Lower leg skin (tissue), 4 donors: ENCODE measurements around the gene GAK. TPM values are rescaled to one million over a fixed set of nuclear protein-coding genes. Genes with fewer than 3 reads are reported as not detected.

Source experiments
- DNase-seq, 2 donors: peaks; one replicate each; pipeline ENCODE4 v3.0.0-alpha.2; 2019; ENCODE audit warnings: low spot score in 2 of 2
- H3K4me3 ChIP-seq: fragments of 200-600 bp; sonication (generic); 2 replicates; pipeline ENCODE4 v1.5.1; 2017; ENCODE audit warnings: mild to moderate bottlenecking, low read depth; ENCODE audit not compliant: poor library complexity, severe bottlenecking
- CTCF ChIP-seq, 3 donors: fragments of 450-650 bp; IDR thresholded peaks; one replicate each; pipeline ENCODE4 v1.5.1; 2016; ENCODE audit warnings: antibody characterized with exemption in 3 of 3, mild to moderate bottlenecking in 3 of 3, moderate library complexity in 2 of 3
- POLR2A ChIP-seq, 2 donors: fragments of 450-650 bp; IDR thresholded peaks; one replicate each; pipeline ENCODE4 v1.6.1; 2016 to 2017; ENCODE audit warnings: antibody characterized with exemption in 2 of 2, mild to moderate bottlenecking in 1 of 2, moderate library complexity in 1 of 2
- WGBS, 2 donors: methylation state at CpG; one replicate each; pipeline ENCODE4 v1.1.5; 2018; 5-methylcytosine and 5-hydroxymethylcytosine counted together
- intact Hi-C: fragments of 100-400 bp; cut with DNase I; formaldehyde crosslinking; loops from one replicate; pipeline ENCODE4 v1.15.0; 2023; ENCODE audit warnings: low total_unique reads
- total RNA-seq, 4 donors: library from RNA; depleted of rRNA; stranded (reverse); fragments of >200 nt; gene quantifications; one replicate each; pipeline ENCODE4 v1.1.0, GENCODE V29; 2016

Gene GAK
- total RNA-seq, 4 donors from 2014 or later: 94.7 to 154 (median 108) TPM

GRCh38 chr4:850323-850945 lies 81.7 kb downstream of the GAK start:
- no peak for TF ChIP-seq CTCF (IDR thresholded peaks at IDR 0.05)
- TF ChIP-seq POLR2A (IDR thresholded peaks at IDR 0.05): no peak
- H3K4me3 ChIP-seq: no peak overlapping the region
- intact Hi-C loops: no loop called here
- 84 to 92% methylated on average over 13 to 17 of the region's 18 CpGs for WGBS, 2 donors
- DNase-seq: no peak

DNA sequence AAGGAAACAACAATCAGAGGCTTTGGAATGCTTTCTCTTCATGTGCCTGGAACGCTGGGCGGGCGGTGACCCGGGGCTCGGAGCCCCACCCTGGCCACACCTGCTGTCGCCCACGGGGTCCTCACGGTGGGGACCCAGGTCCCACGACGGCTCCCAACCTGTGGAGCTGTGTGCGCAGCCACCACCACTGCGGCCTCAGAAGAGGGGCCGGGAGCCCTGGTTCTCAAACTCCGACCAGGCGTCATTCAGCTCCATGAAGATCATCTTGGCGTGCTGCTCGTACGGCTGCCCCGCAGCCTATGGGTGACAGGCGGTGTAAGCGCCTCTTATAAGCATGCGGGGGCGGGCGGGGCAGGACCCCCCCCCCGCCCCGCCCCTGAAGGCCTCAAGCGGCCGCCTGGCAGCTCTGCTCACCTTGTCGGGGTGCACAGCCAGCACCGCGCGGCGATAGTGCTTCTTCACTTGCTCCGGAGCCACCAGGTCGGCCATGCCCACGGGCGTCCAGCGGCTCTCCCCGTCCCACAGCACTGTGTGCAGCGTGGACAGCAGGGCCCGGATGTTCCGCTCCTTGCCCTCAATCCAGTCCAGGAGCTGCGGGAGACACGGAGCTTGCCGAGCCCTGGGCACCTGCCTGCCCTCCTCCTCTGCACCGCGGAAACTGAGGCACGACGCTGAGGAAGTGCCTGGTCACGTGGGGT lies 82.5 kb downstream of the GAK start:
- intact Hi-C loops: no loop called here
- WGBS, 2 donors: 92 to 95% methylated on average over 48 to 50 of the region's 50 CpGs
- TF ChIP-seq CTCF (IDR thresholded peaks at IDR 0.05): no peak
- no peak for TF ChIP-seq POLR2A (IDR thresholded peaks at IDR 0.05)
- no peak for DNase-seq
- no peak overlapping the region for H3K4me3 ChIP-seq

GRCh38 chr4:848803-849477 lies 83.2 kb downstream of the GAK start:
- H3K4me3 ChIP-seq: no peak overlapping the region
- WGBS, 2 donors: 83 to 84% methylated on average over 25 to 27 of the region's 27 CpGs
- DNase-seq: no peak
- intact Hi-C loops: no loop called here
- TF ChIP-seq POLR2A (IDR thresholded peaks at IDR 0.05): no peak

DNA sequence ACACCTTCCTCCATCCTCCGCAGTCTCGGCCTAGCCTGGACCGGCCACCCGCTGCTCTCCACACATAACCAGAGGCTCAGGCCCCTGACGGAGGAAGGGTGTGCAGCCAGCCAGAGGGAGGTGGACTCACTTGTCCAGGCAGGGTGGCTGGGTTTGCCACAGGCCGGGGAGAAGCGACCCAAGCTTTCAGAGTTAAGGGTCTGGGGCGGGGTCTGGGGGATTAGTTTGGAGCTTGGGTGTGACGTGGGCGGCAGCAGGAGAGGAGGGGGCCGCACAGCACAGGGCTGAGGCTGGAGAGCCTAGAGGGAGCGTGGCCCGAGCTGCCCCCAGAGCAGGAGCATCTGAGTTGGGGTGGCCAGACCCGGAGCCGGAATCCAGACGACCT lies 83.8 kb downstream of the GAK start:
- no peak for TF ChIP-seq POLR2A (IDR thresholded peaks at IDR 0.05)
- TF ChIP-seq CTCF (IDR thresholded peaks at IDR 0.05): no peak
- WGBS, 2 donors: 89 to 95% methylated on average over 16 of the region's 16 CpGs
- DNase-seq: no peak
- H3K4me3 ChIP-seq: no peak overlapping the region
- intact Hi-C loops: no loop called here

DNA sequence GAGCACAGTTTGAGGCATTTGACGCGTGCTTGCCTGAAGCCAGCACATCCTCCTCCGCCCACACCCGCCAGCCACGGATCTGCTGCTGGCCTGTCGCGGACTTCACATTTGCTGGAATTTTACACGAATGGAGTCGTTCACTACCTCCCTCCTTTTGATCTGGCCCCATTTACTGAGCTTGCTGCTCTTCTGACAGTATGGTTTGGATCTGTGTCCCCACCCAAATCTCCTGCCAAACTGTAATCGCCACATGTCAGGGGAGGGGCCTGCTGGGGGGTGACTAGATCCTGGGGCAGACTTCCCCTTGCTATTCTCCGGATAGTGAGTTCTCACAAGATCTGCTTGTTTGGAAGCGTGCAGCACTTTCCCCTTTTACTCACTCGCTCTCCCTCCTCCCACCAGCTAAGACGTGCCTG lies 86.3 kb downstream of the GAK start:
- DNase-seq: no peak
- intact Hi-C loops: no loop called here
- 33 to 44% methylated on average over 14 of the region's 14 CpGs for WGBS, 2 donors

More for the DNA sequence above, 86.3 kb downstream of the GAK start:
- H3K4me3 ChIP-seq: no peak overlapping the region
- TF ChIP-seq POLR2A (IDR thresholded peaks at IDR 0.05) (no peak), CTCF (IDR thresholded peaks at IDR 0.05) (no peak)
